ENCODE measurements around the gene PML.

- TF ChIP-seq POLR2A (IDR thresholded peaks at IDR 0.05; ENCODE audit: low read depth, low read length) (0 out of 2 replicates have a peak, but pooled peaks have one; percentile 24), CTCF (conservative IDR thresholded peaks at IDR 0.05; ENCODE audit: low read depth, low read length) (no peak), MAFK (IDR thresholded peaks at IDR 0.05; ENCODE audit: low read depth, low read length) (no peak)
These were observed at the start of gene PML for GRCh38 chr15:73994413-73994883.

All from IMR-90 (cell line).